SK-N-MC (cell line): ENCODE data around the gene CNTN2.

ENCODE experiments used
- DNase-seq: peaks from one replicate; pipeline ENCODE4 v3.0.0-alpha.2; 2011; ENCODE audit warnings: low read depth, low spot score
- H3K27ac ChIP-seq: fragments of 200-600 bp; sonication (generic); 2 replicates; pipeline ENCODE4 v1.5.1; 2016; ENCODE audit warnings: mixed run types
- H3K36me3 ChIP-seq: fragments of 200-600 bp; sonication (generic); 2 replicates; pipeline ENCODE4 v1.6.1; 2017; ENCODE audit warnings: antibody characterized with exemption, low read length, mixed read lengths; ENCODE audit not compliant: insufficient read depth
- H3K4me3 ChIP-seq: fragments of 200-600 bp; sonication (generic); 2 replicates; pipeline ENCODE4 v1.5.1; 2016
- H3K9ac ChIP-seq: fragments of 200-600 bp; sonication (generic); 2 replicates; pipeline ENCODE4 v1.8.0; 2017; ENCODE audit warnings: mixed run types, mixed read lengths; ENCODE audit not compliant: insufficient read length
- H3K9me3 ChIP-seq: fragments of 200-600 bp; sonication (generic); 2 replicates; pipeline ENCODE4 v1.6.1; 2017; ENCODE audit warnings: low read depth, mild to moderate bottlenecking, antibody characterized with exemption, low read length, moderate library complexity, mixed read lengths
- EZH2 ChIP-seq: fragments of 200-600 bp; sonication (generic); IDR thresholded peaks from one replicate; pipeline ENCODE4 v1.6.1; 2017; ENCODE audit warnings: antibody characterized with exemption
- FOXP2 ChIP-seq: optimal IDR thresholded peaks from 2 replicates; pipeline ENCODE3; 2011; ENCODE audit warnings: mild to moderate bottlenecking, moderate library complexity; ENCODE audit not compliant: insufficient read depth; ENCODE audit errors: extremely low read length, control extremely low read depth
- POLR2AphosphoS5 ChIP-seq: IDR thresholded peaks from 2 replicates; pipeline ENCODE4 v1.6.1; 2012; ENCODE audit warnings: mild to moderate bottlenecking, low read depth, low read length, borderline replicate concordance

CNTN2 gene

GRCh38 chr1:205042911-205043806, at the start of gene CNTN2:
CNTN2 (plus strand) TSS chr1:205043212; CDS start chr1:205053186, 9,974 bp downstream.
- Histone ChIP-seq H3K4me3 (no peak within 1 kb of the TSS), H3K36me3 (no peaks in the 10 kb centered on the region), H3K9me3 (no peaks in the 10 kb centered on the region), H3K27ac (no peak within 1 kb of the TSS), H3K9ac (no peak within 1 kb of the TSS)
- no peak for DNase-seq
- TF ChIP-seq EZH2, result no peak
- no peak for TF ChIP-seq POLR2AphosphoS5

- no peak overlapping the region for H3K9ac ChIP-seq
- no peaks in the 10 kb centered on the region for H3K9me3 ChIP-seq
- H3K27ac ChIP-seq, result no peak overlapping the region
- no peak for TF ChIP-seq FOXP2
- no peak for DNase-seq
- no peak overlapping the region for H3K4me3 ChIP-seq
- H3K36me3 ChIP-seq, result no peaks in the 10 kb centered on the region
Observed at GRCh38 chr1:204994086-204994862, 48.7 kb upstream of the CNTN2 start.

- no peak overlapping the region for H3K9ac ChIP-seq
- H3K4me3 ChIP-seq, result no peak overlapping the region
- no peaks in the 10 kb centered on the region for H3K36me3 ChIP-seq
- no peak overlapping the region for H3K27ac ChIP-seq
- H3K9me3 ChIP-seq, result no peaks in the 10 kb centered on the region
- TF ChIP-seq FOXP2 (no peak), POLR2AphosphoS5 (no peak), EZH2 (no peak)
- no peak for DNase-seq
Observed at GRCh38 chr1:204996981-204997380, 46.0 kb upstream of the CNTN2 start.

- Histone ChIP-seq H3K36me3 (no peaks in the 10 kb centered on the region), H3K27ac (no peak overlapping the region), H3K9me3 (no peaks in the 10 kb centered on the region), H3K9ac (no peak overlapping the region), H3K4me3 (no peak overlapping the region)
- no peak for DNase-seq
- no peak for TF ChIP-seq FOXP2
- TF ChIP-seq POLR2AphosphoS5, result no peak
- no peak for TF ChIP-seq EZH2
Observed at GRCh38 chr1:204997591-204998355, 45.2 kb upstream of the CNTN2 start.

- H3K4me3 ChIP-seq, result no peak overlapping the region
- no peak overlapping the region for H3K9ac ChIP-seq
- no peaks in the 10 kb centered on the region for H3K36me3 ChIP-seq
- no peak for TF ChIP-seq FOXP2
- DNase-seq, result no peak
- H3K27ac ChIP-seq, result no peak overlapping the region
- no peaks in the 10 kb centered on the region for H3K9me3 ChIP-seq
Observed at GRCh38 chr1:205001162-205001561, 41.9 kb upstream of the CNTN2 start.

GRCh38 chr1:205002705-205003104, 40.3 kb upstream of the CNTN2 start:
- Histone ChIP-seq H3K4me3 (no peak overlapping the region), H3K9me3 (no peaks in the 10 kb centered on the region)
- TF ChIP-seq POLR2AphosphoS5, result no peak
- no peak for TF ChIP-seq EZH2
- TF ChIP-seq FOXP2, result no peak

GRCh38 chr1:205003358-205004131, 39.5 kb upstream of the CNTN2 start:
- DNase-seq, result no peak
- no peaks in the 10 kb centered on the region for H3K36me3 ChIP-seq
- H3K9me3 ChIP-seq, result no peaks in the 10 kb centered on the region
- TF ChIP-seq POLR2AphosphoS5 (no peak), FOXP2 (no peak), EZH2 (no peak)
- no peak overlapping the region for H3K27ac ChIP-seq
- H3K4me3 ChIP-seq, result no peak overlapping the region
- H3K9ac ChIP-seq, result no peak overlapping the region

More at GRCh38 chr1:205002705-205003104, 40.3 kb upstream of the CNTN2 start:
- Histone ChIP-seq H3K36me3 (no peaks in the 10 kb centered on the region), H3K27ac (no peak overlapping the region), H3K9ac (no peak overlapping the region)
- no peak for DNase-seq

GRCh38 chr1:205004351-205004750, 38.7 kb upstream of the CNTN2 start:
- DNase-seq, result no peak
- Histone ChIP-seq H3K9ac (no peak overlapping the region), H3K36me3 (no peaks in the 10 kb centered on the region), H3K9me3 (no peaks in the 10 kb centered on the region), H3K4me3 (no peak overlapping the region), H3K27ac (no peak overlapping the region)
- no peak for TF ChIP-seq POLR2AphosphoS5
- no peak for TF ChIP-seq FOXP2
- TF ChIP-seq EZH2, result no peak
